CD14-positive monocyte (primary cell): ENCODE measurements around the gene FHOD3. TPM values are rescaled to one million over a fixed set of nuclear protein-coding genes. Genes with fewer than 3 reads are reported as not detected.

ENCODE experiments used
- DNase-seq, 3 donors: peaks; one replicate each; pipeline ENCODE4 v3.0.0-alpha.2; 2011 to 2022
- H2AFZ ChIP-seq: 2 replicates; pipeline ENCODE4 v1.6.0; 2012; ENCODE audit warnings: mild to moderate bottlenecking, low read depth, low read length, inconsistent platforms; ENCODE audit not compliant: insufficient read depth, poor library complexity, severe bottlenecking
- H3K27ac ChIP-seq, 2 donors: 1 replicate in 1 of 2; 2 replicates in 1 of 2; pipeline ENCODE4 v1.5.1; 2012 to 2013; ENCODE audit warnings: low read length in 2 of 2, control low read depth in 1 of 2, inconsistent platforms in 1 of 2, low read depth in 1 of 2, mild to moderate bottlenecking in 1 of 2
- H3K27me3 ChIP-seq, 2 donors: one replicate each; pipeline versions ENCODE4 v1.6.0 to v1.6.1; 2011 to 2013; ENCODE audit warnings: low read length in 2 of 2; ENCODE audit not compliant: control insufficient read depth in 2 of 2, insufficient read depth in 2 of 2
- H3K36me3 ChIP-seq, 2 donors: replicated peaks in 1 of 2; 1 replicate in 1 of 2; 2 replicates in 1 of 2; pipeline versions ENCODE4 v1.5.1 to v1.6.1; 2012 to 2013; ENCODE audit warnings: low read length in 2 of 2, control low read depth in 1 of 2, inconsistent platforms in 1 of 2, mild to moderate bottlenecking in 1 of 2; ENCODE audit not compliant: insufficient read depth in 2 of 2, control insufficient read depth in 1 of 2
- H3K4me1 ChIP-seq, 2 donors: 1 replicate in 1 of 2; 2 replicates in 1 of 2; pipeline versions ENCODE4 v1.5.1 to v1.6.1; 2012 to 2013; ENCODE audit warnings: low read length in 2 of 2, control low read depth in 1 of 2, inconsistent platforms in 1 of 2, mild to moderate bottlenecking in 1 of 2, moderate library complexity in 1 of 2; ENCODE audit not compliant: insufficient read depth in 2 of 2, control insufficient read depth in 1 of 2
- H3K4me2 ChIP-seq: replicated peaks from 2 replicates; pipeline ENCODE3; 2012; ENCODE audit warnings: low read length, moderate library complexity, mild to moderate bottlenecking; ENCODE audit not compliant: poor library complexity, severe bottlenecking; ENCODE audit errors: extremely low read depth
- H3K4me3 ChIP-seq, 3 experiments: fragments of 200-600 bp in 1 of 3; sonication (generic) in 1 of 3; replicated peaks in 1 of 3; 1 replicate in 2 of 3; 2 replicates in 1 of 3; pipeline ENCODE4 v1.5.1; 2011 to 2013; ENCODE audit warnings: low read length in 3 of 3, mild to moderate bottlenecking in 3 of 3, control low read depth in 2 of 3, low read depth in 2 of 3, inconsistent platforms in 1 of 3, moderate library complexity in 1 of 3
- H3K79me2 ChIP-seq: 2 replicates; pipeline ENCODE4 v1.6.0; 2012; ENCODE audit warnings: mild to moderate bottlenecking, control low read depth, inconsistent platforms, low read length, moderate library complexity; ENCODE audit not compliant: insufficient read depth
- H3K9ac ChIP-seq: 2 replicates; pipeline ENCODE4 v1.6.0; 2017; ENCODE audit warnings: low read length, mild to moderate bottlenecking; ENCODE audit not compliant: insufficient read depth, poor library complexity, severe bottlenecking
- H3K9me3 ChIP-seq, 2 donors: replicated peaks in 1 of 2; 1 replicate in 1 of 2; 2 replicates in 1 of 2; pipeline versions ENCODE4 v1.5.1 to v1.6.1; 2012 to 2013; ENCODE audit warnings: low read length in 2 of 2, control low read depth in 1 of 2; ENCODE audit not compliant: control insufficient read depth in 1 of 2, insufficient read depth in 1 of 2
- H4K20me1 ChIP-seq: 2 replicates; pipeline ENCODE4 v1.6.0; 2012; ENCODE audit warnings: mild to moderate bottlenecking, low read length, control low read depth, moderate library complexity; ENCODE audit not compliant: insufficient read depth
- H3K27ac Mint-ChIP-seq, 7 donors: one replicate each; pipeline ENCODE4 v1.8.0; 2020; ENCODE audit warnings: mild to moderate bottlenecking in 7 of 7, mixed read lengths in 7 of 7, moderate library complexity in 6 of 7, inconsistent platforms in 2 of 7
- H3K27me3 Mint-ChIP-seq, 3 donors: one replicate each; pipeline ENCODE4 v1.8.0; 2021 to 2022; ENCODE audit warnings: low read depth in 3 of 3, mild to moderate bottlenecking in 3 of 3, mixed read lengths in 3 of 3, moderate library complexity in 3 of 3, inconsistent platforms in 1 of 3
- H3K36me3 Mint-ChIP-seq, 2 donors: one replicate each; pipeline ENCODE4 v1.8.0; 2020; ENCODE audit warnings: mixed read lengths in 2 of 2, inconsistent platforms in 1 of 2, mild to moderate bottlenecking in 1 of 2
- H3K4me1 Mint-ChIP-seq: one replicate; pipeline ENCODE4 v1.8.0; 2020; ENCODE audit warnings: mild to moderate bottlenecking, mixed read lengths
- H3K4me3 Mint-ChIP-seq, 2 donors: one replicate each; pipeline ENCODE4 v1.8.0; 2020; ENCODE audit warnings: mild to moderate bottlenecking in 2 of 2, mixed read lengths in 2 of 2, moderate library complexity in 1 of 2
- H3K9me3 Mint-ChIP-seq, 7 donors: one replicate each; pipeline ENCODE4 v1.8.0; 2020 to 2022; ENCODE audit warnings: mixed read lengths in 7 of 7, mild to moderate bottlenecking in 6 of 7, moderate library complexity in 6 of 7, inconsistent platforms in 2 of 7
- CTCF ChIP-seq: fragments of 200-600 bp; IDR thresholded peaks from one replicate; pipeline ENCODE4 v1.8.0; 2022; ENCODE audit warnings: antibody characterized with exemption, mild to moderate bottlenecking
- WGBS: methylation state at CpG from one replicate; pipeline ENCODE4 v1.1.5; 2013; ENCODE audit warnings: missing lambda C conversion rate; ENCODE audit not compliant: insufficient coverage; 5-methylcytosine and 5-hydroxymethylcytosine counted together
- intact Hi-C, 2 donors: fragments of 100-400 bp; cut with micrococcal nuclease; formaldehyde crosslinking; loops; one replicate each; pipeline versions ENCODE4 v1.15.0 to v1.15.1; 2023
- polyA plus RNA-seq, 3 donors: library from polyadenylated mRNA; depleted of rRNA in 1 of 3; unstranded in 2 of 3; stranded (reverse) in 1 of 3; fragments of 300-500 nt in 2 of 3; fragments of >200 nt in 1 of 3; fragmentation: Illumina TruSeq in 2 of 3; gene quantifications; 1 replicate in 2 of 3; 2 replicates in 1 of 3; pipeline ENCODE4 v1.2.3, GENCODE V29; 2012 to 2021

Gene FHOD3
- polyA plus RNA-seq, 3 donors, result not detected

GRCh38 chr18:36613810-36614209 lies 316.3 kb downstream of the FHOD3 start:
- no peak overlapping the region for H3K27ac Mint-ChIP-seq
- intact Hi-C loops, result no loop called here
- TF ChIP-seq CTCF, result no peak
- no peak for DNase-seq
- Histone ChIP-seq H3K9me3 (no peaks in the 10 kb centered on the region), H3K4me2 (no peak overlapping the region), H3K36me3 (no peaks in the 10 kb centered on the region), H3K4me3 (no peak overlapping the region), H3K27me3 (no peaks in the 10 kb centered on the region), H3K27ac (no peak overlapping the region), H3K4me1 (no peaks in the 10 kb centered on the region), H4K20me1 (no peaks in the 10 kb centered on the region), H3K79me2 (no peaks in the 10 kb centered on the region), H3K9ac (no peak overlapping the region), H2AFZ (no peak overlapping the region)
- WGBS, result no CpG with 5 or more reads among the region's 3 CpGs
- H3K4me3 Mint-ChIP-seq, result no peak overlapping the region
- peaks cover 0 to 8% (median 0%) of the 10 kb centered on the region in 3 donors for H3K27me3 Mint-ChIP-seq
- H3K4me1 Mint-ChIP-seq, result no peaks in the 10 kb centered on the region
- no peaks in the 10 kb centered on the region for H3K36me3 Mint-ChIP-seq
- H3K9me3 Mint-ChIP-seq, result peaks cover 0 to 11% (median 1%) of the 10 kb centered on the region in 7 donors

- Mint-ChIP-seq H3K27me3 (peaks cover 0 to 2% (median 0%) of the 10 kb centered on the region in 3 donors), H3K9me3 (peaks cover 2 to 18% (median 7%) of the 10 kb centered on the region in 7 donors), H3K4me1 (no peaks in the 10 kb centered on the region), H3K4me3 (no peak overlapping the region), H3K27ac (no peak overlapping the region), H3K36me3 (no peaks in the 10 kb centered on the region)
- no CpG with 5 or more reads among the region's 2 CpGs for WGBS
- intact Hi-C loops, result no loop called here
- no peak overlapping the region for H2AFZ ChIP-seq
- no peak overlapping the region for H3K27ac ChIP-seq
- H3K79me2 ChIP-seq, result no peaks in the 10 kb centered on the region
- no peaks in the 10 kb centered on the region for H3K4me1 ChIP-seq
- no peak overlapping the region for H3K4me2 ChIP-seq
- DNase-seq, result no peak
- no peaks in the 10 kb centered on the region for H3K36me3 ChIP-seq
- H3K4me3 ChIP-seq, result no peak overlapping the region
- H3K9me3 ChIP-seq, result peaks cover 0 to 10% of the 10 kb centered on the region in 2 donors
- TF ChIP-seq CTCF, result no peak
- no peaks in the 10 kb centered on the region for H4K20me1 ChIP-seq
- no peak overlapping the region for H3K9ac ChIP-seq
- H3K27me3 ChIP-seq, result no peaks in the 10 kb centered on the region
Measured at GRCh38 chr18:36620788-36621187, 323.3 kb downstream of the FHOD3 start.
